Esophagus mucosa (tissue), 1 donor: ENCODE measurements around the gene DDX10. TPM values are rescaled to one million over a fixed set of nuclear protein-coding genes. Genes with fewer than 3 reads are reported as not detected.
"Not testable (repeated sequence)": the region's sequence is repeated elsewhere in the genome, so short reads cannot be mapped to it uniquely, and the experiment has no call there.

Source experiments
- ATAC-seq: fragments of 200-7000 bp; cut with Tn5 transposase; one replicate; pipeline ENCODE4 v1.9.1; 2020
- total RNA-seq: library from RNA; stranded (reverse); gene quantifications from one replicate; pipeline ENCODE4 v1.2.4, GENCODE V29; 2023
- donor health status: DM: yes; HTN: yes; CAD: no.

The DDX10 gene
- total RNA-seq, 1 donor from 2014 or later, result 16.1 TPM

GRCh38 chr11:108779147-108779546 is 114.3 kb downstream of the DDX10 start:
- ATAC-seq, result not testable (repeated sequence)

- no peak for ATAC-seq
These were observed 115.2 kb downstream of the DDX10 start for GRCh38 chr11:108780119-108780518.

DNA sequence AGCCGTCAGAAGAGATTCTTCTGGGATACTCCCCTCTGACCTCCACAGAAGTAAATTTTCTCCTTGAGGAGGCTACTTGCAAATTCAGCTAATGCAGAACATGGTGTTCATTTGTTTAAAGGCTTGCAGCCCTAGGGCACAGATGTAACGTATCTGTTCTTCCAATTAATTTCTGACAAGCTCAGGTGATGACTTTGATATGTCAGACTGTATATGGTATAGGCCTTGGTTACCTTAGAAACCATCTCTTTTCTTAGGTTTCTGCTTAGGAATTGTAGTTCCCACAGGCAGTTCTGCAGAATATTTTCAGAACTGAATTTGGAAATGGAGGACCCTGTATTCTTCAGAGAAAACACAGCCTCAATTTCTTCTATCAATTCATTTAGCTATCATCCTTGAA is 117.1 kb downstream of the DDX10 start:
- ATAC-seq, result no peak

DNA sequence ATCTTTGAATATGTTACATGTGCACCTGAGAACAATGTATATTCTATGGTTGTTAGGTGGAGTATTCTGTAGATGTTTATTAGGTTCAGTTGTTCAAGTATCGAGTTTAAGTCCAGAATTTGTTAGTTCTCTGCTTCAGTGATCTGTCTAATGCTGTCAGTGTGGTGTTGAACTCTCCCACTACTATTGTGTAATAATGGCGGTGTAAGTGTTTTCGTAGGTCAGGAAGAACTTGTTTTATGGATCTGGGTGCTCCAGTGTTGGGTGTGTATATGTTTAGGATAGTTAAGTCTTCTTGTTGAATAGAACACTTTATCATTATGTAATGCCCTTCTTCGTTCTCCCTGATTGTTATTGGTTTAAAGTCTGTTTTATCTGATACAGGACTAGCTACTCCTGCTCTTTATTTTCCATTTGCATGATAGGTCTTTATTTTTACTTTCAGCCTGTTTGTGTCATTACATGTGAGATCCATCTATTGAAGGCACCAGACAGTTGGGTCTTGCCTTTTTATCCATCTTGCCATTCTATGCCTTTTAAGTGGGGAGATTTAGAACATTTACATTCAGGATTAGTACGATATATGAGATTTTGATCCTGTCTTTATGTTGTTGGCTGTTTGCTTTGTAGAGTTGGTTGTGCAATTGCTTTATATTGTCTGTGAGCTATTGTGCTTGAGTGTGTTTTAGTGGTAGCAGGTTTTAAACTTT is 121.6 kb downstream of the DDX10 start:
- ATAC-seq, result peak; percentile 93

GRCh38 chr11:108787105-108787504 is 122.2 kb downstream of the DDX10 start:
- peak; percentile 74 for ATAC-seq

DNA sequence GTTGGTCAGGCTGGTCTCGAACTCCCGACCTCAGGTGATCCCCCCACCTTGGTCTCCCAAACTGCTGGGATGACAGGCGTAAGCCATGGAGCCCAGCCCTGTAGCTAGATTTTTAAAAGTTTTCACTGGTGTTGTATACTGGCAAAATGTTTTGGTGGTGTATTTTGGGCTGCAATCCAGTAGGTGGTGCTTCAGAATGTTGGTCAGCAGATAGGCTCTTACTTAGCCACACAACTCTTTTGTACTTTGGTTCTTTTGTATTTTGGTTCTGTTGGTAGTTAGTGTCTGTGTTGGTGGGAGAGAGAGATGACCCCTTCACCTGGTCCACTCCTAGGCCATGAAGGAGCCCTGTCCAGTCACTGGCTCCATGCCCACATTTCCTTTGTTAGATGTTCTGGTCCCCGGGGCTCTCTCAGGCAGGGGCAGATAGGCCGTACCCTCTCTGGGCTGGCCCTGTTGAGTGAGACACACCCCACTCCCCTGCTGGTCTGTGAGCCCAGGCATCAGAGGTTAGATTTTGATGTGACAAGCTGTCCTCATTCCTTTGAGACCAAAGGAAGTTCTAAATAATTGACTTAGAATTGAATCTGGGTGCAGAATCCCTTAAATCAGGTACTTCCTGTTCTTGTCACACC is 123.8 kb downstream of the DDX10 start:
- ATAC-seq, result peak; percentile 27

GRCh38 chr11:108790501-108791299 is 125.8 kb downstream of the DDX10 start:
- ATAC-seq, result no peak

GRCh38 chr11:108793138-108793537 is 128.3 kb downstream of the DDX10 start:
- ATAC-seq, result no peak

GRCh38 chr11:108793611-108794010 is 128.7 kb downstream of the DDX10 start:
- ATAC-seq, result no peak

- no peak for ATAC-seq
These were observed 131.7 kb downstream of the DDX10 start for GRCh38 chr11:108796551-108796950.

DNA sequence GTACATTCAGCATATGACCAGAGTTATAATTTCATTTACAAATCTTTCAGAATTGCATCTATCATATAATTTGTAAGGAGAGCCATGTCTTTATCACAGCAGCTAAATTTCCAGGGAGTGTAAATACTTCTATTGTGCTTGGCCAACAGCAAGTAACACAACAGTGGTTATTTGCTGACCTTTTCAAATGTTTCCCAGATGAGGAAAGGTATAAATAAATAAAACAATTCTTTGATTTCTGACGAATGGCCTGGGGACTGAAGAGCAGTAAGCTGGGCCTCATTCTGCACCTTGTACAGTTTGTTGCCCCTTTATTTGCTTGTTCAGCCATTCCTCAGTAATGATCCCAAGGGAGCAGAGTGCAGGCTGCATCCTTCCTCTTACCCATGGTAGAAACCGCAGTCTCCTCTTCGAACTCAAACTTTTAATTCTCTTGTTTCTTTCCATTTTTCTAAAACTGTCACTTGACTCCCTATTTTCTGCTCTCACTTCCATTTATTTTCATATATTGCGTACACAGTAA is 132.8 kb downstream of the DDX10 start:
- no peak for ATAC-seq

GRCh38 chr11:108802492-108802891 is 137.6 kb downstream of the DDX10 start:
- no peak for ATAC-seq

- ATAC-seq, result no peak
These were observed 138.9 kb downstream of the DDX10 start for GRCh38 chr11:108803776-108804175.

GRCh38 chr11:108804511-108804910 is 139.6 kb downstream of the DDX10 start:
- ATAC-seq, result no peak

DNA sequence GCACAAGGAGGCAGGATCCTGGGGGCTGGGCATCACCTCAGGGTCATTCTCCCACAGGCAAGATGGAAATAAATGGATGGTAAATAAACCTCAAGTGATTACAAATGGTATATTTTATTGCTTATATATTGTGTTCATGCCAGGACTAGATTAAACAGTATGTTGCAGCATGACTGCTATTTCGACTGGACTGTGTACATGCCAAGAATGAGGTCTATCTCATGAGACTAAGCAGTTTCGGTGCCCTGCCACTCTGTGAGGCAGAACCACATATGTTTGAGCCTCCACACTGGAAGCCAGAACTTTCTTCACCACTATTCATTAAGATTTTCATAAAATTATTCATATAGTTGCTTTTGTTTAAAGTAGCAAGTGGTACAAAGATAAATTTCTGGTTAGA is 140.2 kb downstream of the DDX10 start:
- no peak for ATAC-seq

- ATAC-seq, result no peak
These were observed 142.4 kb downstream of the DDX10 start for GRCh38 chr11:108807262-108807661.

DNA sequence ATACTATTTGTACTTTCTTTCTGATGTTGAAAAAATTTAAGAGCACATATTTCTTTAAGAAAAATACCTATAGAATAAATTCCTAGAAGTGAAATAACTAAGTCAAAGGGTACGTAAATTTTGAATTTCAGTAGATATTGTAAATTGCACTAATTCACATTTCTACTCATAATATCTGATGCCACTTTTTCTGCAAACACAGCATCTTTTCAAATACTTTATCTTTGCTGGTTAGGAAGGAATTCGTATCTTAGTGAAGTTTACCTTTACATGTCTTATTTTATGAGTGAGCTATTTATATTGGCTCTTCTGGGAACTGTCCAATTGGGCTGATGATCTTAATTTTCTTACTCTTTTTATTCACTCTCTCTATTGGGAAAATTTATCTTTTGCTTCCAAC is 148.2 kb downstream of the DDX10 start:
- ATAC-seq, result no peak

DNA sequence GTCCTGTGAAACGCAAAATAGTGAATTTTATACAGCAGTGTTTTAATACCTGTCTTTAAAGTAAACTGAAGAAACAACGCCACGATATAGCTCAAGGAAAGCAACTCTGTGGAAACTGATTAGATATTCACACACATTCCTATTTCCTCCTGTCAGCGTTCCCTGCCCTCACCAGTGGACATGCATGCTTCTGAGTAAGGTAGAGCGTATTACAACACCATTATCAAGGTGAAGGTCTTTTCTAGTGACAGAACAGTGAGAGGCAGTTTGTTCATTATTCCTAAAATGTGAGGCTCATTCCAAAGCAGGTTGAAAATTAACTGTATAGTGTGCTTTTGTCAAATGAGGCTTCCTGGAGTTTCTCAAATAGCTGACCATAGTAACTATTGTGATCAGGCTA is 153.1 kb downstream of the DDX10 start:
- no peak for ATAC-seq

GRCh38 chr11:108818971-108819370 is 154.1 kb downstream of the DDX10 start:
- ATAC-seq, result no peak

DNA sequence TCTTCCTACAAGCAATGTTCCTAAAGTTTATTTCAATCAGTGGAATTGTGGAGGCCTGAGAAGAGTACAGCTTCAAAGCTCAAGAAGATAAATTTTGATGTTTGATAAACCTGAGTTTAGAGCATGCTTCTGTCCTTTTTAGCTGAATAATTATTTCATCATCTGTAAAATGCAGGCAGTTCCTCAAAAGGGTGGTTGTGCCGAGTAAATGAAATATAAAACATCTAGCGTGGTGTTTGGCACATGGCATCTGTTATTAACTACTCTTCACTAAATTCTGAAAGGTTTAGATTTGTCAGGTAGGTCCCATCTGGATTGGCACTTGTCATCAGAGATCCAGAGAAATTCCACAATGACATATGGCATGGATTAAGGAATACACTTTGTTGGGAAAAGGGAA is 155.1 kb downstream of the DDX10 start:
- ATAC-seq, result no peak

GRCh38 chr11:108823960-108824359 is 159.1 kb downstream of the DDX10 start:
- ATAC-seq, result not testable (repeated sequence)

DNA sequence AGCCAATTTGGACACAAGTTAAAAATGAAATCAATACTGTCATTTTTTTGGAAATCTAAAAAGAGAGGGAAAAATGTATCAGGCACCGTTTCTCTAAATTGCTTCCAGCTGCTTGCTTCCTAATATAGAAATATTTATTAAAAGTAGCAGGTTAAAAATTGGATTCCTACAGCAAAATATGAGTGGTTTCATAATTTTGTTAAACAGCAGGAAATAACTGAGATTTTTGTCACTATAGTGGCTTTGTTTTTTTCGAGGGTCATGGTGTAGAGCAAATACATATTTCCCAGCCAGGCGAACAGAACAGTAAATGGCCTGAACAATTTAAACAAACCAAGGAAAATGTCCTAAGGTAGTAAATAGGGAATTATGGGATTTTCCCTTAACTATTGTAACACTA is 159.7 kb downstream of the DDX10 start:
- no peak for ATAC-seq

DNA sequence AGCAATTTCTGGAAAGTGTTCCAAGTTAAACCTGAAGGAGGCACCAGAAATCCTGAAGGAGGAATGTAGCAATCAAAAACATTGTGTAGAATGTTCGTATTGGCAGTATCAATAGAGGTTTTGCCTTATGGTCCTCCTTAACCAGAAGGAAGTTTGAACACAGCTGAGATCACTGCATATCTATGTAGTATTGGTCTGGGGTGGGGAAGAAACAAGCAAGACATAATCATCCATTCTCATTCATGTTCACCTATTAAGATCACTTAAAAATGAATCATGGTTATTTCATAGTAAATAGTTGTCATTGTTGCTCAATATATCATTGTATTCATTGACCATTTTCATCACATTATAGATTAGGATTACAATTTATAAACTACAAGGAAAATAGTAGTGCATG is 160.5 kb downstream of the DDX10 start:
- no peak for ATAC-seq
